ENCODE measurements around the gene PLIN5.
A peak's percentile ranks its signal among the peaks of the same experiment; 100 is the strongest.

The PLIN5 gene

GRCh38 chr19:4474514-4475022 is 60.5 kb downstream of the PLIN5 start:
- DNase-seq: peak; percentile 76

DNA sequence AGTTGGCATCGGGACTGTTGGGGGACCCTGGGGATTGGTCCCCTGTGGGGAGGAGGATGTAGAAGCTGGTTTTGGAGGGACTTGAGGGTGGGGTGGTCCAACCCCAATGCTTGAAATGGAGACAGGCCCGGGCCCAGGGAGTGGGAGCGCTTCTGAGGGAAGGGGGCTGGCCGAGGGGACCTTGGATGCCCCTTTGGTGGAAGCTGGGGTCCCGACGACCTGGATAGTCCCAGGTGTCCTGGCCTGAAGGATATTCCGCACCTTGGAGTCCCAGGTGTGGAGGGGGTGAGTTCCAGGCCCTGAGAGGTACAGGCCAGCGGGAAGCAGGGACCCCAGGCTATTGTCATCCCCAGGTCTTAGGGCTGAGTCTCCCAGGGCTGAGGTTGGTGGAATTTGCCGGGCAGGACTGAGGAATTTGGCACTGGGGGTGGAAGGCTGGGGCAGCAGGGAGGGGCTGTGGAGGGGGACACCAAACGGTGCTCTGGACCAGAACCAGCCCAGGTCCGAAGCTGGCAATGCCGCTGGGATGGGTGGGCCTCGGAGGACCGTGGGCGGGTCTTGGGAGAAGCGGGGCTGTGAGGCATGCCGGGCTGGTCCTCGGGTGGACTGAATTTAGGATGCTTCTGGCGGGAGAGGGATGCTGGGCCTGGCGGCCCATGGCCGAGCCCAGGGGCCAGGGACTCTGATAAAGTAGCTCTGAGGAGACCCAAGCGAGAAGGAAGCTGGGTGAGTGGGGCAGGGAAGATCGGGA is 61.1 kb downstream of the PLIN5 start:
- DNase-seq: peak; percentile 31

DNA sequence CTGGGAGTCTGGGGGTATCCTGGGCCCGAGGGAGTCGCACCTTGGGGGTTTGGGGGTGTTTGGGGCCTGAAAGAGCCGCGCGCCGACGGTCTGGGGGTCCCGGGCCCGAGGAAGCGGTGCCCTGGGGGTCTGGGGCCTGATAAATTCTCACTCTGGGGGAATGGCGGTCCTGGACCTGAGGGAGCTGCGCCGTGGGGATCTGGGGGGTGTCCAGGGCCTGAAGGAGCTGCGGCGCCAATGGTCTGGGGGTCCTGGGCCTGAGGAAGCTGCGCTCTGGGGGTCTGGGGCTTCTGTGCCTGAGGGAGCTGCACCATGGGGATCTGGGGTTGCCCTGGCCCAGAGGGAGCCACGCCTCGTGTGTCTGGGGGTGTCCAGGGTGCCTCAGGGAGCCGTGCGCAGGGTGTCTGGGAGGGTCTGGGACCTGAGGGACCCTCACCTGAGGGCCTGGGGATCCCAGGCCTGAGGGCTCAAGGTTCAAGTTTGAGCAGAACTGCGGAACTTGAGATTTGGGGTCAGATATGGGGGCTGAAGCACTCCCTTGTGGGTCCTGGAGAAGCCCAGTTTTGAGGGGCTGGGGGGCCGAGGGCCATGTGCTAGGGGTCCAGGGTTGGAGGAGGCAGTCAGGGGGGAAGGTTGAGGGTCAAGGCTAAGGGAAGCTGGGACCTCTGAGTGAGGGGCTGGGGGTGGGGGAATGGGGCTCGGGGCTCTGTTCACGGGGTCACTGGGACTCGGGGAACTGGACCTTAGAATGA is 61.8 kb downstream of the PLIN5 start:
- no peak for DNase-seq

All from EL (cell line).